ENCODE data around the gene STOML2.

GRCh38 chr9:35072461-35073278 lies 30.3 kb downstream of the STOML2 start, which contains the start of gene VCP:
- no peak for TF ChIP-seq CTCF (IDR thresholded peaks at IDR 0.05)
- TF ChIP-seq POLR2A (IDR thresholded peaks at IDR 0.05) = peak; percentile 94 to 96
